ENCODE data around the gene ADPRHL1.
A peak's percentile ranks its signal among the peaks of the same experiment; 100 is the strongest.
"Not testable (repeated sequence)": the region's sequence is repeated elsewhere in the genome, so short reads cannot be mapped to it uniquely, and the experiment has no call there.

ADPRHL1 gene

DNA sequence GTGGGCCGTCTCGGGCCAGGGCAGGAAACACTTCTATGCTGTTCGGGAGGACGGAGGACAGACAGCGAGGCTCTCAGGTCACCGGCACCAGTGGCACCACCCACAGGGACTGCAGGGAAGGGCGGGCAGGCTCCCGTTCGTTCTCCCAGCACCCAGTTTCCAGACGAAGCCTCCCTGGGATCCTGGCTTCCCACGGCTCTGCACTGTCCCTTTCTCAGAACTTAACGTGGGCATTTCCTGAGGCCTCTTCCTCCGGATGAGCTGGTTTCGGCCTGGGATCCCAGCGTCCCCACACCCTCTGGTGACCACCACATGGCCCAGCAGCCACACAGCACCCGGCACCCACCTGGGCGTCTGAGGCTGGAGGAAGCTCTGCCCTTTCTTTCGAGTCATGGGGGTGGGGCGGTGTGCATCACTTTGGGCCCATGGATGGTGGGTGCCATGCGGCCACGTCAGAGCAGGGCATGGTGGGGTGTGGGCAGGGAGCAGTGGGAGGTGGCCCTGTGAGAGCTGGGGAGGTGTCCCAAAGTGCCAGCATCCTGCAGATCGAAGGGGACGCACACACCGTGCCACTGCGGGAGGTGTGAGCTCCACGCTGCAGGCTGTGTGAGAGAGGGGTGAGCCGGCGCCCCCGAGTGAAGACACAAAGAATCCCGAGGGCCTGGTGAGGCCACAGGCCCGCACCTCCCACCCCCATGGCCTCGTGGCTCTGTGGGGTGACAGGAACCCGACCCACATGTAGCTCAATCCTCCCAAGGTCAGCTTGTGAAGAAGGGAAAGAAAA is 50.6 kb downstream of the ADPRHL1 start:
- DNase-seq (ENCODE audit: low spot score) = no peak

GRCh38 chr13:113401452-113402415 is 51.6 kb downstream of the ADPRHL1 start:
- peak; percentile 57 for DNase-seq (ENCODE audit: low spot score)

DNA sequence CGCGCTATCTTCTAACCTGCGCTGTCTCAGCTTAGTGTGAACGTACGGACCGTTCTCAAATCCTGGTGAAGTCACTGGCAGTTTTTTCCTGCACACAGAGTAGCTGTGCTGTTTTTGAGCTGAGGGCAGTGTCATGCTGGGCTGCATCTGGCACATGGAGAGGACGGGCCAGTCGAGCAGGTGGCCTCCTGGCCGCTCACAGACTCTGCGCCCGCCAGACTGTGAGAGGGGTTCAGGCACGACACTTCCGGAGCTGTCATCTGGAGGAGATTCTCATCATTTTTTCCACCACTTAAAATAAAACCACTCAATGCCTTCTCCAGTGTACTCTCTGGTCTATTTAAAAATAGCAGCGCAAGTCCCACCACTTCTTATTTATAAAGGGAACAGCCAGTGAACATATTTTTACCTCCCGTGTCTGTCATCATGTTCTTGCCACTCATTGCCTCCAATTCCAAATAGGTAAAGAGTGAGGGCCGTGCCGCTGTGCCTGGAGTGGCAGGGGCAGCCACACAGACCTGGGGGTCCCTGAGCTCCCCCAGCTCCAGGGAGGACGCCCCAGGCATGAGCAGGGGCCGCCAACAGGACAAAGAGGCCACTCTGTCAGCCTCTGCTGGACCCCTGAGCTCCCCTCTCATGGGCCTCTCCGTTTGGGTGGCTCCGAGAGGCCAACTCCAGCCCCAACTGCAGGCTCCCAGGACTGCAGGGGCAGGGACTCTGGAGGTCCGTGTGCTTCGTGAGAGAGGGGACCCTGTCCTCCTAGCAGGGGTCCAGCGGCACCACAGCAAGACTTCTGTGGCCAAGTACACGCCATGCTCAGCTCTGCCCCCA is 52.5 kb downstream of the ADPRHL1 start:
- peak; percentile 65 for DNase-seq (ENCODE audit: low spot score)

GRCh38 chr13:113399755-113400149 is 53.5 kb downstream of the ADPRHL1 start:
- peak; percentile 55 for DNase-seq (ENCODE audit: low spot score)

GRCh38 chr13:113398963-113399754 is 54.1 kb downstream of the ADPRHL1 start:
- peak; percentile 49 for DNase-seq (ENCODE audit: low spot score)

DNA sequence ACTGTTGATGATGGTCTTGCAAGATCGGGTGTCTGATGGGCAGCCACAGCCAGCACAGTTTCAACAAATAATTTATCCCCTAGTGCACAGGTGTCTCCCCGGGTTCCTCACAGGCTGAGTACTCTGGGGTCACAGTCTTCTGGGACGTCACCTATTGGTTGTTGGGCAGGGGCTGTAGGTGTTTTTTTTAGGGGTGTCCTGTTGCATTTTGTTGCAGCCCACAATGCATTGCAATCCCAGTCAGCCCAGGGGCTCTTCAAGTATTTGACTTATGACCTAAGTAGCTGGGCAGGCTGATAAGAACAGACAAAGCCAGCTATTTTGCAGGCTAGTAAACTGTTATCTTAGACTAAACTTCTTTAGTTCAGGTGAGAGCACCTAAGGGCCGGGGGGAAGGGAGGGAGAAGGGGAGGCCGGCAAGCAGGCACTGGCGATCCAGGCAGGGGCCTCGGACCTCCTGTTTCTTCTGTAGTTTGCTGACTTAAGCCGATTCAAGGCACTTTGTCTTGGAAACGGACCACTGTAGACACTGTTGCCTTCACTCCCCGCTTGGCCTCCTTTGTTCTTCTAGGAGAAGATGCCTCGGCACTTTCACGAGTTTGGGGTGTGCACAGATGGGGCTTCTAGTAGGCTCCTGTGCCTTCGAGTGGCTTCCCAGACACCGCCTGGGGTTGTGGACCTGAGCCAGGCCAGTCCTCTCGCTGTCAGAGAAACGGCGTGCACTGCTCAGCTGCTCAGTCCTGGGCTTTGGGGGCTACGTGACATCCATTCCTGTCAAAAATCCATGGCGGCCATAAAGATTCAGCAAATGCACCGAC is 55.5 kb downstream of the ADPRHL1 start:
- peak; percentile 59 for DNase-seq (ENCODE audit: low spot score)

DNA sequence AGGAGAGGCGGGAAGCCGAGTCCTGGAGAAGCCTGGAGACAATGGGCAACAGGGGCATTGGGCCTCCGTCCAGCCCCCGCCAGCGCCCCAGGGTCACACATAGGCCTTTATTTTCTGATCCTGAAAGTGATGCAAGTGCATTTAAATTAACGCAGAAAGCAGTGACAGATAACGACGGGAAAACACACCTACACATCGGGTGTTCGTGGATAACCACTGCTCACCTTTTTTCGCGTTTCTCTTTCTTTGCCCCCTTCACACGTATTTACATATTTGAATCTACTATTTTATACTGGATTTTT is 59.0 kb downstream of the ADPRHL1 start:
- DNase-seq (ENCODE audit: low spot score) = no peak

- peak; percentile 86 for DNase-seq (ENCODE audit: low spot score)
Observed at GRCh38 chr13:113393563-113394338, 59.5 kb downstream of the ADPRHL1 start.

DNA sequence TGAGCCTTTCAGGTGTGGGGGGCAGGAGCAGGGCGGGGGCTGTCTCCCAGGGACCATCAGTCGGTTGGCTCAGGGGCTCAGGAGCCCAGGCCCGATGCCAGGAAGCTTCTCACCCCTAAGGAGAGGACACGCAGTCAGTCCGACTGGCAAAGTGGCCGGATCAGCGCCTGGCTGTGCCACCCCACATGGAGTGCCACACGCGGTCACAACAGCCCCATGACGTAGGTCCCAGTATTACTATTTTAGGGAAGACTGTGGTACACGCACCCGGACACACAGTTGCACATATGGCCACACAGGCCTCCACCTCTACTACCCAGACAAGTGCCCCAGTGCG is 60.1 kb downstream of the ADPRHL1 start:
- DNase-seq (ENCODE audit: low spot score) = peak; percentile 54

GRCh38 chr13:113390874-113391497 is 62.3 kb downstream of the ADPRHL1 start:
- DNase-seq (ENCODE audit: low spot score) = peak; percentile 25

GRCh38 chr13:113389586-113389985 is 63.7 kb downstream of the ADPRHL1 start:
- DNase-seq (ENCODE audit: low spot score) = not testable (repeated sequence)

- no peak for DNase-seq (ENCODE audit: low spot score)
Observed at GRCh38 chr13:113387396-113387795, 65.9 kb downstream of the ADPRHL1 start.

- no peak for DNase-seq (ENCODE audit: low spot score)
Observed at GRCh38 chr13:113383089-113383488, 70.2 kb downstream of the ADPRHL1 start.

- not testable (repeated sequence) for DNase-seq (ENCODE audit: low spot score)
Observed at GRCh38 chr13:113382542-113382941, 70.7 kb downstream of the ADPRHL1 start.

DNA sequence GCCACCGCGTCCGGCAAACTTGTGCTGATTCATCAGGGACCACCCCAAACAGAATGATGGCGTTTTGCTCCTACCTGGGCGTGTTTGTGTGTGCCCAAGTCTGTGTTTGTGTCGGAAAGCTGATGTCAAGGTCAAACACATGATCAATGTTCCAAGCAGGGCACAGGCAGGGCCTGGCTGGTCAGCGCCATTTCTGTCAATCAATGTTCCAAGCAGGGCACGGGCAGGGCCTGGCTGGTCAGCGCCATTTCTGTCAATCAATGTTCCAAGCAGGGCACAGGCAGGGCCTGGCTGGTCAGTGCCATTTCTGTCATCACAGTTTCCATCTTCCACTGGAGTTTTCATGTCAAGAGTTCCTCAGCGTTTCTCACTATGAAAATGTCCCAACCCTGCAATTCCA is 74.5 kb downstream of the ADPRHL1 start:
- no peak for DNase-seq (ENCODE audit: low spot score)

GRCh38 chr13:113374511-113375175 is 78.6 kb downstream of the ADPRHL1 start:
- DNase-seq (ENCODE audit: low spot score) = no peak

DNA sequence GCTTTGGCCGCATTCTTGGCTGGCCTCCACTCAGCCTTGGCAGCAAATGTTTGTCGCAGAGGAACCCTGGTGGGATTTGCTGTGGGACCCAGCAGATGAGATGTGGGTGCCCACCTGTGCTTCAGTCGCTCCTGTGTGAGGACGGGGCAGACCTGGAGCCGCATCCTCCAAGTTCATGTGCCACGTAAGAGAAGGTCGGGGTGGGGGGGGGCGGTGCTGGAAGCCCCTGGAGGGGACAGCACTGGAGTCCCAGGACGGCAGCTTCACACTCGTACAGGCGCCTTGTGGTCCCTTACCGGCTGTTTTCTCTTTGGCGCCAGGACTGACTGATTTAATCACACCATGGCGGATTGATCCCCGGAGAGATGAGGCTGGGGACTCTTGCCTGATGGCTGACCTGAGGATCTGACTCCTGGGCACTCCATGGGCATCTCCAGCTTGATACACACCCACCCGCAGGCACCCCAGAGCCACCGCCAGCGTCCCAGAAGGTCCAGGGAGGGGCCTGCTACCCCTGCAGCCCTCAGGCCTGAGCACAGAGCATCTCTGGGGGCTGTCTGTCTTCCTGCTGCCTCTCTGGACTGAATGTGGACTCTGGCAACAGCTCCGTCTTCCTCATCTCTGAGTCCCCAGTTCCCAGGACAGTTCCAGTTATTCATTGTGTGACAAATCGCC is 79.3 kb downstream of the ADPRHL1 start:
- no peak for DNase-seq (ENCODE audit: low spot score)

DNA sequence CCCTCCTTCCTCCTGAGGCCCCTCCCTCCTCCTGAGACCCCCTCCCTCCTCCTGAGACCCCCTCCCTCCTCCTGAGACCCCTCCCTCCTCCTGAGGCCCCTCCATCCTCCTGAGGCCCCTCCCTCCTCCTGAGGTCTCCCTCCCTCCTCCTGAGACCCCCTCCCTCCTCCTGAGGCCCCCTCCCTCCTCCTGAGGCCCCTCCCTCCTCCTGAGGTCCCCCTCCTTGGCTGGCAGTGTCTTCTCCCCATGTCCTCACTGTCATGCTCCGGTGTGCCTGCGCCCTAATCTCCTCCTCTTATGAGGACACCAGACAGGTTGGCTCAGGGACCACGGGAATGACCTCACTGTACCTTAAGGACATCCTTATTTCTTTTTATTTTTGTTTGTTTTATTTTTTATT is 81.6 kb downstream of the ADPRHL1 start:
- DNase-seq (ENCODE audit: low spot score) = not testable (repeated sequence)

All from left forelimb (tissue), 1 donor.